RKO (cell line): ENCODE measurements around the gene RBM19.

Experiments used
- DNase-seq: peaks from one replicate; pipeline ENCODE4 v3.0.0-alpha.2; 2016; ENCODE audit warnings: low spot score

Gene RBM19

DNA sequence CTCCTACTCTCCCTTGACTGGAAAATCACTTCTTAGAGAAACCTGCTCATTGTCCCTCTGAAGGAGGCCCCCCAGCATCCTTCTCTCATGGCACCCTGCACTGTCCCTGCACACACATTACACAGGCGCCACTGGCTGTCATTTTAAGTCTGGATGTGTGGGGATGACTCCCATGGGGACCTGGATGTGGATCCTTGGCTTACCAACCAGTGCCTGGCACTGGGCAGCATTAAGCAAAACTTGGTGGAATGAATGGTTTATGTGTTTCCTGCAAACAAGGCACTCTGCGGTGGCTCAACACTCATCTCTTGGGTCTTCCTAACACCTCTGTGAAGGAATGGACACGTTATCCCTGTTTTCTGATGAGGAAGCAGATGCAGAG lies 162.4 kb downstream of the RBM19 start:
- DNase-seq = no peak

- DNase-seq = no peak
These were observed 163.0 kb downstream of the RBM19 start for GRCh38 chr12:113802966-113803758.

DNA sequence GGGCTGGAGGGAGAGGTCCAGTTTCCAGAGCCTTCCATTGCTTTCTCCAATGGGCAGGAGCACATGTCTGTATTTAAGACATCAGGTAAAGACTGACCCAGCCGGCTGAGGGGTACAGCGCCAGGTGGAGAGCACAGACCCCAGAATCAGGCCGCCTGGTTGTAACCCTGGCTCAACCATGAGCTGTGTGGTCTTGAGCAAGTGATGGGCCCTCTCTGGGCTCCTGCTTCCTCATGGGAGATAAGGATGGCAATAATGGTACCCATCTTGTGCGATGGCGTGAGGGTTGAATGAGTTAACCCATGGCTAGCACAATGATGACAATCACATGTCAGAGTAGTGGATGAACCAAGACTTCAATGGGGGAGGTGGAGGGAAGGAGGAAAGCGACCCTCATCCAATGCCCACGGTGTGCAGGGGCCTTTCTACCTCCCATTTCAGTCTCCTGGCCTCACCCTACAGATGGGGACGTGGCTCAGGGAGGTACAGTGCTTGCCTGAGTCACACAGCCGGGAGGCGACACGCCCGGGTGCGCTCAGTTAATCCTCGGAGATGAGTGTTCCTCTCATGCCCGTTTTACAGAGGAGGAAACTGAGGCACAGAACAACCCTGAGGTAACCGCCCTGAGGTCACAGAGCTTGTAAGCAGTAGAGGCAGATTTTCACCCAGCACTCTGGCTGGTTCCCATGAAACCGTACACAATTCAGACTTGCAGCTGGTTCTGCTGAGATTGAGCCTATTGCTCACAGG lies 163.9 kb downstream of the RBM19 start:
- no peak for DNase-seq

- no peak for DNase-seq
These were observed 165.9 kb downstream of the RBM19 start for GRCh38 chr12:113800201-113800600.

DNA sequence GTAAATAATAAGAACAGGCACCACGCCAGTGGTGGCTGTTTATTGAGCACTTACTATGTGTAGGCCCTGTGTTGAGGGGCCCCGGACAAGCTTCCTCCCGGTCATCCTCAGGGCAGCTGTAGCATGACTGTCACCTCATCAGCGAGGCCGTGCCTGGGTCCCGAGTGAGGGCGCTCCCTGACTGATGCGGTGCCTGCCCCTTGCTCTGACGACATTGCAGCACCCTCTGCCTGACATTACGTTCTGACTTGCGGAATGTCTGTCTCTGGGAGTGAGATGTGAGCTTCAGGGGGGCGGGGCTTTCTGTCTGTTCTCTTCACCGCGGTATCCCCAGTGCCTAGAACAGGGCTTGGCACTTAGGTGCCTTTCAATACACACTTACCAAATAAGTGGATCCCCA lies 167.6 kb downstream of the RBM19 start:
- no peak for DNase-seq

DNA sequence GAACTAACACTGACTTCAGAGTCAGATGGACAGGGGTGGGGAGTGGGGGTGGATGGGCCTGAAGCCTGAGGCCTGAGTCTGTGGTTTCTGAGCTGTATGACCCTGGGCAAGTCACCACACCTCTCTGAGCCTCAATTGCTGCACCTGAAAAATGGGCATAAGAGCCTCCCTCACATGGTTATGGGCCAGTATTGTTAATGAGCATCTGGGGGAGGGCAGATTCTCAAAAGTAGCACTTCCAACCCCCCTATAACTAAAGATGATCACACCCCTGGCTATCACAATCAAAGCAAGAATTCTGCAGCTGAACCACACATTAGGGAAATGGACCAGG lies 168.6 kb downstream of the RBM19 start:
- DNase-seq = no peak

DNA sequence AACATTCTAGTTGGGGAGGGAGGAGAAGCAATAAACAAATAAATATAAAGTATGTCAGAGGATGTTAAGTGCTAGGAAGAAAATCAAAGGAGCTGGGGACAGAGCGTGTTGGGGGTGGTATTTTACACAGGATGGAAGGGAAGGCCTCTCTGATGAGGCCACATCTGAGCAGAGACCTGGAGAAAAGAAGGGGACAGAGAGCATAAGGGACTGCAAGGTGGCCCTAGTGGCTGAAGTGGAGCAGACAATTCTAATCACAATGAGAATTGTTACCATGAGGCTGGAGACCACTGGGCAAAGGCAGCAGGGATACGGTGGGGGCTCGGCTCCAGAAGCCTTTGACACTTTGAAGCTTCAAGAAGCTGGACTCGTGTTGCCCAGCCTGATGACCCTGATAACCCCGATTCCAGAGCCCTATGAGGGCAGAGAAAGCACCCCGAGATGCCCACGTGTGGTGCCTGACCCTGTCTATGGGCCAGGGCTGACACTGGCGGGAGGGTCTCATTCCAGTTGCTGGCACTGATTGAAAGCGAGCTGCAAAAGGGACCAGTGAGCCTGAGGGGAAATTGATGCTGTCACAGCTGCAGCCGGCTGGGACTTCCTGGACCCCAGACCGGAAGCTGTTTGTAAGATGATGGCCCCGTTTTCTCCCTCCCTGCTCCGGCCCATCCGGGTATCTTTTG lies 169.1 kb downstream of the RBM19 start:
- DNase-seq = no peak

DNA sequence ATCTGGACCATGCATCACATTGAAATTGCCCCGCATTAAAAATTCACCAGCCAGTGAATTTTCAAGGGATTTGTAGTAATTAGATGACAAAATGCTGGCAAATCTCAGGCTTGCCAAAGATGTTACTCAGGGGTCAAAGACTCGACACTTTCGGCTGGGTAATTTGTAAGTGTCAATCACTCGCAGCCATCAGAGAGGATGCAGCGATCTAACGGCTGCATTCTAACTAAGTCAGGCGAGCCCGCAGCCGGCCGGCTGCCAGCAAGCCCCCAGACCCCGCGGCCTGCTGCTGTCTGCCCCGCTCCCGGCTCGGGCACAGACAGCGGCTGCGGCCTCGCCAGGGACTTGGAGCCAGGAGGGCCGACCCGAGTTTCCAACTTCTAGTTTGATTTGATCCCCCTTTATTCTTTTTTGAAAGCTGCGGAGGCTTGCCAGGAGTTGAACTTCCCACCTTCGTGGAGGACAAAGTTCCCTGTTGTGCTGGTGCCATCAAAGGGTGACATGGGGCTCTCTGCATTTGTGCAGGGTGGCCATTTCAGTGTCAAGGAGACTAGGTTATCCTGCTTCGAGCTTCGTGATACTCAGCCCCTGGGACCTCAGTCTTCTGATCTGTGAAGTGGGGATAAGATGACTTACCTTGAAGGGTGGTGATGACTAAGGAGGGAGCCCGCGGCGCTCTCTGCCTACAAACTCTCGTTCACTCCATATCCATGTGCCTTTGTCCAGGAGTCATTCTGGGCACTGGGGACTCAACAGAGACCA lies 169.9 kb downstream of the RBM19 start:
- no peak for DNase-seq

DNA sequence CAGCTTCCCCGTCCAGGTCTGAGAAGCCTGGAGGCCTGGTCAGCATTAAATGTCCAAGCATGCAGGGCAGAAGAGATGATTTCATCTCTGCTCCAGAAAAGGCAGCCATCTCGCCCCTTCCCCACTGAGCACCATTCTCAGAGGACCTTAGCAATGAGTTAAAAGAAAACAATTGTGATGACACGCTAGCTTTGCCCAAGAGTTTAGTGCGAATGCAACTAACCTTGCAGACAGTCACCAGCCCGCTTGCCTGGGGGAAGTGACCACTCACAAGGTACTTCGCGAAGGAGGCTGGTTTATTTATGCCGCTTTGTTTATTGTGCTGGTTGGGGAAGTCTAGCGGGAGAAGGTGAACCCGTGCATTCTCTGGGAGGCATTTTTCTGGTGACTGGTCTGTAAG lies 170.7 kb downstream of the RBM19 start:
- DNase-seq = no peak

GRCh38 chr12:113794774-113795173 lies 171.4 kb downstream of the RBM19 start:
- DNase-seq = no peak

- no peak for DNase-seq
These were observed 172.9 kb downstream of the RBM19 start for GRCh38 chr12:113793250-113793649.

DNA sequence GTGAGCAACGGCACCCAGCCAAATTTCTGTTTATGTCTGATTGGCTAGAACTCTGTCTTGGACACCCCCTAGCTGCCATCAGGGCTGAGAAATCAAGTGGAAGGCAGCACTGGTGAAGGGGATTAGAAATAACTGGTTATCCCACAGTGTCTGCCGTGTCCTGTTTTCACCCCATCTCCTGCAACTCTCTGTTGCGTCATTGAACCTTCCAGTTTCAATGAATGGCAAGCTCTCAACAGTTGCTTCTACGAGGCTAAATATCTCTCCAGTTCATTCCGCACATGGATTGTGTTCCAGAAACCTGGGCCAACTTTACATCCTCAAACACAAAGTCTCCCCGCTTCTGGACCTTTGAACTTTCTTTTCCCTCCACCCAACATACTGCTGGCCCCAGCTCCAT lies 173.7 kb downstream of the RBM19 start:
- DNase-seq = no peak

- DNase-seq = no peak
These were observed 177.9 kb downstream of the RBM19 start for GRCh38 chr12:113788020-113788856.

GRCh38 chr12:113786107-113786506 lies 180.0 kb downstream of the RBM19 start:
- no peak for DNase-seq

GRCh38 chr12:113783811-113784210 lies 182.3 kb downstream of the RBM19 start:
- no peak for DNase-seq

GRCh38 chr12:113782873-113783272 lies 183.3 kb downstream of the RBM19 start:
- DNase-seq = no peak

- no peak for DNase-seq
These were observed 184.5 kb downstream of the RBM19 start for GRCh38 chr12:113781415-113782198.

DNA sequence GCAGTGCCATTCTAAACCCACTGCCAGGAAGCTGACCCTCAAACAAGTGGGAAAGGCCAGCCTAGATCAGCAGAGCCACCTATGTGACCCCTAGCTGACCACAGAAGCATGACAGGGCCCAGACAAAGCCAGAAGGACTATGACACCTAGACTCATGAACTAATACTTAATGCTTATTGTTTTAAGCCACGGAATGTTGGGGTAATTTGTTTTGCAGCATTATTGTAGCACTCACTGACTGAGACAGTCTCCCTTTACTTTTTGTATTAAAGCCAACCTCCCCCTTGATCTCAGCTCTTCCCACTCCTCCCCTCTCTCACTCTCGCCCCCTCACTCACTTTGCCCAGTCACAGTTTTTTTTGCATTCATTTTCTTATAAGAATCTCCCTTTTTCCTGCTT lies 186.4 kb downstream of the RBM19 start:
- no peak for DNase-seq

GRCh38 chr12:113778432-113779132 lies 187.5 kb downstream of the RBM19 start:
- no peak for DNase-seq

GRCh38 chr12:113777751-113778150 lies 188.4 kb downstream of the RBM19 start:
- DNase-seq = no peak
